ENCODE measurements around the gene IRF8. TPM values are rescaled to one million over a fixed set of nuclear protein-coding genes. Genes with fewer than 3 reads are reported as not detected.

Gene IRF8
- total RNA-seq, 1 experiment from 2014 or later: 0.28 TPM

- no peak overlapping the region for H3K4ac ChIP-seq (ENCODE audit: low read depth, low read length)
- Mint-ChIP-seq H3K4me1 (peaks cover 14 to 18% of the 10 kb centered on the region in 2 experiments), H3K36me3 (ENCODE audit: insufficient read depth in 1 of 3, low read depth in 3 of 3) (peaks cover 2 to 13% (median 5%) of the 10 kb centered on the region in 3 experiments; a peak in 5 of 7 replicates), H3K9me3 (peaks cover 14 to 15% of the 10 kb centered on the region in 2 experiments), H3K27me3 (ENCODE audit: low read depth) (peaks cover 23% of the 10 kb centered on the region), H3K27ac (no peak overlapping the region; a peak in 2 of 7 replicates), H3K4me3 (no peak overlapping the region)
- no peak overlapping the region for H3K23ac ChIP-seq (ENCODE audit: insufficient read length, low read depth, low read length)
- H3K23me2 ChIP-seq (ENCODE audit: insufficient read length, low read depth, low read length, poor library complexity, severe bottlenecking): no peaks in the 10 kb centered on the region
- H3K9ac ChIP-seq (ENCODE audit: extremely low read depth, insufficient read length, low read length): no peak overlapping the region
- H2BK20ac ChIP-seq (ENCODE audit: low read depth, low read length, poor library complexity, severe bottlenecking): no peak overlapping the region
- H3K4me1 ChIP-seq (ENCODE audit: insufficient read depth, low read length): no peaks in the 10 kb centered on the region; the same call in 1 of the 2 replicates
- H3K27me3 ChIP-seq (ENCODE audit: insufficient read depth, low read length): no peaks in the 10 kb centered on the region
- no peak overlapping the region for H4K5ac ChIP-seq (ENCODE audit: insufficient read length, low read depth, low read length)
- no peak overlapping the region for H3K14ac ChIP-seq (ENCODE audit: insufficient read depth, low read length)
- no peaks in the 10 kb centered on the region for H4K20me1 ChIP-seq (ENCODE audit: control insufficient read depth, insufficient read depth, insufficient read length)
- H3T11ph ChIP-seq (ENCODE audit: low read length): no peak overlapping the region
- no CpG with 5 or more reads among the region's 7 CpGs for WGBS (ENCODE audit: extremely low coverage, insufficient read length, low lambda C conversion rate)
- H4K91ac ChIP-seq (ENCODE audit: insufficient read length, low read depth, low read length): no peak overlapping the region
- DNase-seq: no peak
- H2AFZ ChIP-seq (ENCODE audit: low read length): no peak overlapping the region
- no peak overlapping the region for H2AK5ac ChIP-seq (ENCODE audit: insufficient read length, low read length)
- H3K56ac ChIP-seq (ENCODE audit: insufficient read length, low read depth, low read length): no peak overlapping the region
- H3K18ac ChIP-seq (ENCODE audit: insufficient read length, low read depth, low read length): no peak overlapping the region
- no peak for TF ChIP-seq CTCF (conservative IDR thresholded peaks at IDR 0.05)
- H2BK15ac ChIP-seq (ENCODE audit: low read depth, low read length): no peak overlapping the region
- no peaks in the 10 kb centered on the region for H3K9me3 ChIP-seq (ENCODE audit: control insufficient read depth, low read depth, low read length)
- no peak overlapping the region for H4K8ac ChIP-seq (replicated peaks; ENCODE audit: insufficient read length, low read depth, low read length)
- no peak overlapping the region for H3K27ac ChIP-seq (ENCODE audit: insufficient read length, low read depth, low read length)
- H3K79me2 ChIP-seq (ENCODE audit: insufficient read depth, low read length): no peaks in the 10 kb centered on the region
- H3K4me2 ChIP-seq (ENCODE audit: insufficient read depth, insufficient read length, low read length): no peak overlapping the region
- no peak overlapping the region for H2BK5ac ChIP-seq (ENCODE audit: insufficient read length, low read length)
- no peak overlapping the region for H2BK120ac ChIP-seq (ENCODE audit: low read depth, low read length, poor library complexity, severe bottlenecking)
- no peak overlapping the region for H2BK12ac ChIP-seq (ENCODE audit: insufficient read length, low read depth, low read length)
- no peaks in the 10 kb centered on the region for H3K79me1 ChIP-seq (ENCODE audit: insufficient read depth, low read depth, low read length, poor library complexity, severe bottlenecking)
Observed at GRCh38 chr16:85871756-85872155, 27.2 kb upstream of the IRF8 start.

Measured in H9 (cell line).